Mammary epithelial cell (primary cell): Measurements from ENCODE around the gene LRIG1.

ENCODE experiments used
- EZH2 ChIP-seq: IDR thresholded peaks from 2 replicates; pipeline ENCODE4 v1.6.1; 2012; ENCODE audit warnings: low read length, inconsistent platforms, borderline replicate concordance
- TF ChIP-seq, protein P1 (sequence below), 2 donors: IDR thresholded peaks in 1 of 2; conservative IDR thresholded peaks in 1 of 2; 2 replicates each; pipeline ENCODE4 v1.5.1; 2011 to 2012; ENCODE audit warnings: inconsistent platforms in 2 of 2, low read length in 2 of 2, mild to moderate bottlenecking in 2 of 2, control low read depth in 1 of 2, low read depth in 1 of 2; ENCODE audit not compliant: insufficient read depth in 1 of 2; ENCODE audit errors: extremely low read depth in 1 of 2

DNA sequence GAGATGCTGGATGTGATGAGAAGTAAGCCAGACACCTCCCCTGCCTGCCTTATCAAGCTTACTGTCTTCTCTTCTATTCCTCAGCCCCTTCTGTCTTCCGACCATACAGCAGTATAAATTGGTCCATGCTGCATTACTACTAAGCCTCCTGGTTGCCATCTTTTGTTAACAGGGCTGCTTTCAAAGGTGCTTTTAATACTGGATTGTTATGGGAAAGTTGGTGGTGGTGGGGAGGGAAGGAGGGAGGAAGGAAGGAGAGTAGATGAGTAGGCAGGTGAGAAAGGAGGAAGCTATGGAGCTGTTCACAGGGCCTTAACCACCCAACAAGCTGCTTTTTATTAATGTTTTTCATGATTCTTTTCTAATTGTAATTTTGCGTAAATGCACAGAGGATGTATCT lies 165.2 kb downstream of the LRIG1 start:
- no peak for TF ChIP-seq EZH2
- TF ChIP-seq, protein P1, sequence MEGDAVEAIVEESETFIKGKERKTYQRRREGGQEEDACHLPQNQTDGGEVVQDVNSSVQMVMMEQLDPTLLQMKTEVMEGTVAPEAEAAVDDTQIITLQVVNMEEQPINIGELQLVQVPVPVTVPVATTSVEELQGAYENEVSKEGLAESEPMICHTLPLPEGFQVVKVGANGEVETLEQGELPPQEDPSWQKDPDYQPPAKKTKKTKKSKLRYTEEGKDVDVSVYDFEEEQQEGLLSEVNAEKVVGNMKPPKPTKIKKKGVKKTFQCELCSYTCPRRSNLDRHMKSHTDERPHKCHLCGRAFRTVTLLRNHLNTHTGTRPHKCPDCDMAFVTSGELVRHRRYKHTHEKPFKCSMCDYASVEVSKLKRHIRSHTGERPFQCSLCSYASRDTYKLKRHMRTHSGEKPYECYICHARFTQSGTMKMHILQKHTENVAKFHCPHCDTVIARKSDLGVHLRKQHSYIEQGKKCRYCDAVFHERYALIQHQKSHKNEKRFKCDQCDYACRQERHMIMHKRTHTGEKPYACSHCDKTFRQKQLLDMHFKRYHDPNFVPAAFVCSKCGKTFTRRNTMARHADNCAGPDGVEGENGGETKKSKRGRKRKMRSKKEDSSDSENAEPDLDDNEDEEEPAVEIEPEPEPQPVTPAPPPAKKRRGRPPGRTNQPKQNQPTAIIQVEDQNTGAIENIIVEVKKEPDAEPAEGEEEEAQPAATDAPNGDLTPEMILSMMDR (conservative IDR thresholded peaks at IDR 0.05 in 1 of 2, IDR thresholded peaks at IDR 0.05 in 1 of 2; ENCODE audit: extremely low read depth in 1 of 2, insufficient read depth in 1 of 2, low read depth in 1 of 2, low read length in 2 of 2): no peak
